ENCODE data around the gene EIF4E1B.
"Not testable (repeated sequence)": the region's sequence is repeated elsewhere in the genome, so short reads cannot be mapped to it uniquely, and the experiment has no call there.

The EIF4E1B gene

GRCh38 chr5:176629853-176630680 is at the start of gene EIF4E1B, which contains the start of gene SNCB:
Gene EIF4E1B (plus strand): TSS chr5:176630675. CDS start chr5:176642788, 12,113 bp downstream.
Gene SNCB (minus strand): TSS chr5:176630534. CDS start chr5:176629654, 880 bp downstream.
- peak; percentile 59 for DNase-seq

GRCh38 chr5:176581361-176581760 is 49.1 kb upstream of the EIF4E1B start:
- no peak for DNase-seq

- no peak for DNase-seq
These were observed 47.4 kb upstream of the EIF4E1B start for GRCh38 chr5:176583076-176583475.

- DNase-seq = no peak
These were observed 43.1 kb upstream of the EIF4E1B start for GRCh38 chr5:176587398-176587797.

- DNase-seq = no peak
These were observed 42.2 kb upstream of the EIF4E1B start for GRCh38 chr5:176588297-176588696.

GRCh38 chr5:176589039-176589769 is 41.3 kb upstream of the EIF4E1B start:
- no peak for DNase-seq

- DNase-seq = no peak
These were observed 40.3 kb upstream of the EIF4E1B start for GRCh38 chr5:176590035-176590717.

GRCh38 chr5:176591667-176592066 is 38.8 kb upstream of the EIF4E1B start:
- DNase-seq = not testable (repeated sequence)

- no peak for DNase-seq
These were observed 37.9 kb upstream of the EIF4E1B start for GRCh38 chr5:176592573-176592972.

- DNase-seq = no peak
These were observed 37.1 kb upstream of the EIF4E1B start for GRCh38 chr5:176593273-176593869.

- DNase-seq = no peak
These were observed 35.9 kb upstream of the EIF4E1B start for GRCh38 chr5:176594554-176594953.

- DNase-seq = no peak
These were observed 35.0 kb upstream of the EIF4E1B start for GRCh38 chr5:176595386-176595943.

- DNase-seq = no peak
These were observed 34.3 kb upstream of the EIF4E1B start for GRCh38 chr5:176596069-176596644.

- DNase-seq = peak; percentile 81
These were observed 33.6 kb upstream of the EIF4E1B start for GRCh38 chr5:176596689-176597416.

GRCh38 chr5:176597417-176598389 is 32.8 kb upstream of the EIF4E1B start:
- no peak for DNase-seq

GRCh38 chr5:176599749-176600430 is 30.6 kb upstream of the EIF4E1B start:
- DNase-seq = not testable (repeated sequence)

GRCh38 chr5:176601901-176602482 is 28.5 kb upstream of the EIF4E1B start:
- DNase-seq = no peak

GRCh38 chr5:176603091-176603490 is 27.4 kb upstream of the EIF4E1B start:
- DNase-seq = no peak

- no peak for DNase-seq
These were observed 24.4 kb upstream of the EIF4E1B start for GRCh38 chr5:176606032-176606431.
